T-helper 1 cell treated with Interleukin-12 subunit alpha and Interleukin-12 subunit beta and Interleukin-4 antibody, amounts not matched to agents 30 ng/mL and 1 ng/mL, for 36 hours (primary cell): Measurements from ENCODE around the gene ATP6V1B1. TPM values are rescaled to one million over a fixed set of nuclear protein-coding genes. Genes with fewer than 3 reads are reported as not detected.

Experiments used
- intact Hi-C: fragments of 100-400 bp; cut with micrococcal nuclease; formaldehyde crosslinking; loops from one replicate; pipeline ENCODE4 v1.15.1; 2024
- total RNA-seq: library from RNA; stranded (reverse); gene quantifications from 2 replicates; pipeline ENCODE4 v1.2.3, GENCODE V29; 2022

ATP6V1B1 gene
- total RNA-seq, 1 donor from 2014 or later = not detected

DNA sequence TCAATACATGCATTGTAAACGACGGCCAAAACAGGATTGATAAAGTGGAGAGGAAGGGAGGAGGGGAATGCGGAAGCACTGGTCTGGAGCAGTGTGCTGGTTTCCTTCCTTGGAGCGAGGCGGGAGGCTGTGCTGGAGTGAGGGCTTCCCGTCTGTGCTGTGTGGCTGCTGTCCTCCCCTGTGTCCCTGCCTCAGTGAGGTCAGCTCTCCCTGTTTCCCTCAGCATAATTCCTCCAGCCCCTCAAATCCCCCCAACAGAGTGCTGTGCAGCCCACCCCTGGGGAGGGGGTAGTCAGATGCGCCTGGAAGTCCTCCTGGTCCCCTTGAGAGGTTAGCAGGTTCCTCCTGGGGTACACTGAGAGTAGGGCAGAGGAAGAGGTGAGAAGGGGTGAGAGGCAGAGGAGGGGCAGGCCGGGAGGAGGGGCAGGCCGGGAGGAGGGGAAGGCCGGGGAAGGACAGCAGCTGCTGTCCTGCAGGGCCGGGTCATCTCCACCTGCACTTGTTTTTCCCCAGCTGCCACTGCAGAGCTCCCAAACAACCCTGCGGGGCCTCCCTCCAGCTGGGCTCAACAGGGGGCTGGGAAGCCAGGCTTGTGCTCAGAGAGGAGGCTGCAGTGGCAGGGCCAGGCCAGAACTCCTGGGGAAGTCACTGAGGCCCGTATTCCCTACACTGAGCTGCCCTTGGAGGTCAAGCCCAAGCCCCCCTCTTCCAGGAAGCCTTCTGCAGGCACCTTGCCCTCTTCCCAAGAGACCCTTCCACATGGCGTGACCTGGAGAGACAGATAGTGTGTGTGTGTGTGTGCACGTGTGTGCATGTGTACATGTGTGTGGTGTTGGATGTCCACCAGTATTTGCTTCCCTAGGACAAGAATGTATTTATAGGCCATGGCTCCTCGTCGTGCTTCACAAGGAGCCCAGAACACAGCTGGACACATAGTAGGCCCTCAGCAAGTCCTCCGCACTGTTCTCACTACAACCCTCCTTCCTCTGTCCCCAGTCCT is 13.2 kb upstream of the ATP6V1B1 start:
- intact Hi-C loops = no loop called here

DNA sequence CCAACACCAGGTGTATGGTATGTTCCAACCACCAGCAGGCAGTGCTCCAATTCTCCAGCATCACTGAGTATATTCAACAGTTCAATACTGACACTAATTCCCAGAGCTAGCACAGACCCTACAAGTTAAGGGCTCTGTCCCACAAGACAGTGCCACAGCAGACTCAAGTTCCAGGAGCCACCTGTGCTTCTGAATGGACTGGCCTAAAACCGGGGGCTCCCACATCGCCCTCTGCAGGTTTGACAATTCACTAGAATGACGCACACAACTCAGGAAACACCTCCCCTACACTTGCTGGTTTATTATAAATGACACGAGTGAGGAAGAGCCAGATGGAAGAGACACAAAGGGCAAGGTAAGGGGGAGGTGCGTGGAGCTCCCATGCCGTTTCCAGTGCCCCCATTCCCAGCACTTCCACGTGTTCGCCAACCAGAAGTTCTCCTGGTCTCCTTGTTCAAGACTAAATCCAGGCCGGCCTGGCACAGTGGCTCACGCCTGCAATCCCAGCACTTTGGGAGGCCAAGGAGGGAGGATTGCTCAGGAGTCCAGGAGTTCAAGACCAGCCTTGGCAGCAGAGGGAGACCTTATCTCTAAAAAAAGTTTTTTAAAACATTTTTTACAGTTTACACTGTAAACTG is 12.2 kb upstream of the ATP6V1B1 start:
- intact Hi-C loops = no loop called here

DNA sequence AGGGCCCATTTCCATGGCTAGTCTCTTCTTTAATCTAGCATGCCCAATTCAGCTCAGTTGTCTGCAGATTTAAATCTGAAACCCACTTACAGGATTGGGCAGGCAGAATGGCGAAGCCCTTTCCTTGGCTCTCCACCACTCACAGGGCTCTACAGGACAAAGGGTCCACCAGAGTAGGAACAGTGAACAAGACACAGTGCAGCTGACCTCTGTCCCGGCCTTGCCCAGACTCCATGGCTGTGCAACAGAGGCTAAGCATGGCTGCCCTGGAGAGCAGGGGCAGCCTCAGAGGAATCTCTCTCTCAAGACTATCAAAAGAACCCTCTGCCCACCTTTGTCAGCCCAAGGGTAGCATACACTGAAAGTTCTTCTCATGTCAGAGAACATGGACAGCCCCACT is 9.7 kb upstream of the ATP6V1B1 start:
- intact Hi-C loops = no loop called here

DNA sequence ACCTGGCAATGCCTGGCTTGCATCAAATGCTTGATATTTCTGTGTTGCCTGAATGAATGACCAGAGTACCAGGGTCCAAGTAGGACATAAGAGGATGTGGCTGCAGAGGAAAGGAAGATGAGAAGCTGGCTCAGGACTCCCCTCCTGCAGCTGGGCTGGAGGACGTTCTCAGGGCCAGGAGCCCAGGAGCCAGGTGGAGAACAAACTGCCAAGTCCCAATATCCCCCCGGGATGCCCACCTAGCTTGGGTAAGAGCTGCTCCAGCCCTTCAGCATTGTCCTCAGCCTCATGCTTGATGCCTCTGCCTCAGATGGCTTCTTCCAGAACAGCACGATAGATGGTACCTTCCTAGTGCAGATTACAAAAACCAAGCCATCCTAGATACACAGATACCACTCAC is 8.6 kb upstream of the ATP6V1B1 start:
- intact Hi-C loops = no loop called here

DNA sequence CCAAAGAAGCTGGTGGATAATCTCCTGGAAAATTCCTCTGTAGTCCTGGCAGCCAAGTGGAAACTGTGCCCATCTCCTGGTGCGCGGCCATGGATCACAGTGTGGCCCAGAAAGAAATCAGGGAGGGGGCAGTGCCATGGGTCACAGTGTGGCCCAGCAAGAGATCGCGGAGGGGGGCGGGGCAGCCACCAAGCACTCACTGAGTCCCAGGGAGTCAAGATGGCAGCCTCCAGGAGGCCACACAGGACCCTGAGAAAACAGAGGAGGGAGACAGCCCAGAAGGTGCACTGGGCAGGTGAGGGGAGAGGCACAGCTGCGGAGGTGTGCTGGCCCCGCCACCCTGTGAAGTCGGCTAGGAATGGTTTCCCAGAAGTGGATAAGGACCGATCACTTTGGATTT is 8.1 kb upstream of the ATP6V1B1 start:
- intact Hi-C loops = no loop called here

DNA sequence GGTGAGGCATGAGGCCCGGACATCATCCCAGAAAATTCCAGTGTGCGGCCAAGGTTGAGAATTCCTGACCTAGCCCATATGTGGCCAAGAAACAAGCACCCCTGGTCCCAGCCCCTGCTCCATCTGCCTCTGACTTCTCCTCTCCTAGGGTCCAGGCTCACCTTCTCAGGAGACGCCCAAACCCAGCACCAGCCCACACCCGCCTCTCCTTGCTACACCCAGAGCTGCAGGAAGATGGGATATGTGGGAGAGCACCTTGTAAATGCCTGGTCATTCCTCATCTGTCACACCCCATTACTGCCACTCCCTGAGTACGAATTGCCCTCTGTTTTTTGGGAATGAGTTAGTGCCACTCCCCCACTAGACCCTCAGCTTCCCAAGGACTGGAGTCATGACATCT is 7.3 kb upstream of the ATP6V1B1 start:
- intact Hi-C loops = no loop called here

DNA sequence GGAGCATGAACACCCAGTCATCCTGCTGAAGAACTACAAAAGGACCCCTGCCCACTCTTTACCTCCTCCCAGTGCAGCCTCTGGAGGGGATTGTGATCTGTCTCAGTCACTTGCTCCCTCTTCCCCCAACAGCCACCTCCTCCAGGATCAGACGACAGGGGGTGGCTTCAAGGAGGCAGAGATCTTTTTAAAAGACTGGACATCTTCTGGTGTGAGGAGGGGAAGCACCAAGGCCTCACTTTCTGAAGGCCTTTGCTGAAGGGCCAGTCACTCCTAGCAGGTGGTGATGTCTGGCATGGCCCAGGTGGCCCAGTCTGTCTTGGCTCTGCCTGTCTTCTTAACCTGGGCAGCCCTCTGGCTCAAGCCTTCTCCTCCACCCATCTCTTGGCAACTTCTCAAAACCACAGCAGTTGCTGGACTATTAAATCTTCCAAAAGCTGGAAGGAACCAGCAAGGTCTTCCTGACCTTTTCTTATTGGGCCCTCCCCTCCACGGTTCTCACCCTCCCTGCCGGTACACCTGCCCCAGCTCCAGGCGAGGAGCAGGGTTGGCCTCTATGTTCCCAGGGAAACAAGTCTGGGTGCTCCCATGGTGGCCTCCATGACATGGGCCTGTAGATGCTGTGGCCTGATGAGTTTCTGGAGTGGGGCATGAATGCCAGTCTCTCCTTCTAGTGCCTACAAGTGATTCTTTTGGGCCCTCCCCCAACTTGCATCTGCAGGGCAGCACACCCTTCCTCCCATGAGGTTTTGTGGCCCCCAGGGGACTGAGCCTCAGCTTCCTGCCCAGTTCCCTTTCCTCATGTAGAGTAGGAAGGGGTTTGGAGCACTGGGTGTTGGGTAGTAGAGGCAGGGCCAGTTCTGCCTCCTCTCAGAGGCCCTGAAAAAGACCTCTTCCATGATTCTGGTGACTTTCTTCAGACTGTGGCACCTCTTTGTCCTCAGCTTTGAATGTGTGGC is 5.0 kb upstream of the ATP6V1B1 start:
- intact Hi-C loops = no loop called here

DNA sequence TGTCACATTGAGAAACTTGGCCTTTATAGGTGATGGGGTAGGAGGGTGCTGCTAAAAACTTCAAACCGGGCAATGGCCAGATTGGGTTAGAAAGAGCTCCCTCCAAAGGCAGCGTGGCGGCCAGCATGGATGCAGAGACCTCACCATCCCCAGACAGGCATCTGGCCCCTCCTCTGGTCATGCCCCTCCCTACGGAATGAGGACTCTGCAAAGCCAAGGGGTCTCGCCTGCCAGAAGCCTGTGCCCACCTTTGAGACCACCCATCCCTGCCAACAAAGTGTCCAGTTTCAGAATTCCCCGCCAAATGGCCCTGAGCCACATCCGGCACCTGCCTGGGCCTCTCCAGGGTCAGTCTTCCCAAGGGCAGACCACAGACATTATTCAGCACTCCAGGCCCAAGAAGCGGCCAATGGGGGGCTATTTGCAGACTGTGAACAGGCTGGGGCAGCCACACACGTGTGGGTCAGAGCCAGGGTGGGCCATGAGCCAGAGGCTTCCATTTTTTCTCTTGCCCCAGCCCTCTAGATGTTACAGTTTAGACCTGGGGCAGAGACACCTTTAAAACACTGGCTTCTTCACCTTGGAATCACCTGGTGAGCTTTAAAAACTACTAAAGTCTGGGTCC is 4.2 kb upstream of the ATP6V1B1 start:
- intact Hi-C loops = no loop called here

DNA sequence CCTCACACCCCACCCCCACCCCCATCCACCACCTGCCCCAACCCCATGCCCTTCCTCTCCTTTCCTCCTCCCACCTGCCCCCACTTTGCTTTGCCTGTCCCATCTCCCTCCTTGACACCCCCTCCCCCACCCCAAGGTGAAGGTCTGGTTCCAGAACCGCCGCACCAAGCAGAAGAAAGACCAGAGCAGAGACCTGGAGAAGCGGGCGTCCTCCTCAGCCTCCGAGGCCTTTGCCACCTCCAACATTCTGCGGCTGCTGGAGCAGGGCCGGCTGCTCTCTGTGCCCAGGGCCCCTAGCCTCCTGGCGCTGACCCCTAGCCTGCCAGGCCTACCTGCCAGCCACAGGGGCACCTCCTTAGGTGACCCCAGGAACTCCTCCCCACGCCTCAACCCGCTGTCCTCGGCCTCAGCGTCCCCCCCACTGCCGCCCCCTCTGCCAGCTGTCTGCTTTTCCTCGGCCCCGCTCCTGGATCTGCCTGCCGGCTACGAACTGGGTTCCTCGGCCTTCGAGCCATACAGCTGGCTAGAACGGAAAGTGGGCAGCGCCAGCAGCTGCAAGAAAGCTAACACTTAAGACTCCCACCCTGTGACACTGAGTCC is 3.0 kb upstream of the ATP6V1B1 start:
- intact Hi-C loops = no loop called here

DNA sequence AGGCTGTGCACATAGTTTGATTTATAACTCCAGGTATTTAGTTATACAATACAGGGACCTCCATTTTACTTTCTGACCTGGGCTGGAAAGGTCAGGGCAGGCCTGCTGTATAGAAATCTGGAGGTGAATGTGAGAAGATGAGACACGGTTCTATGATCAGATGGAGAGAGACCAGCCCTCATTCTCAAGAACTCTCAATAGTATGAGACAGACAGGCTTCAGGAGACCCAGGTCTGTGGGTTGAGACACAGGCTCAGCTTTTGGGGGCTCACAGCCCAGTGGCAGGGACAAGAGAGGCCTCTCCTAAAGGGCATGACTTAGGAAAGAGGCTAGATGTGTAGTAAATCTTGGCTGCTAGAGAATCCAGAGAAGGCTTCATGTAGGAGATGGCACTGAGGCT is 719 bp upstream of the ATP6V1B1 start:
- intact Hi-C loops = no loop called here

DNA sequence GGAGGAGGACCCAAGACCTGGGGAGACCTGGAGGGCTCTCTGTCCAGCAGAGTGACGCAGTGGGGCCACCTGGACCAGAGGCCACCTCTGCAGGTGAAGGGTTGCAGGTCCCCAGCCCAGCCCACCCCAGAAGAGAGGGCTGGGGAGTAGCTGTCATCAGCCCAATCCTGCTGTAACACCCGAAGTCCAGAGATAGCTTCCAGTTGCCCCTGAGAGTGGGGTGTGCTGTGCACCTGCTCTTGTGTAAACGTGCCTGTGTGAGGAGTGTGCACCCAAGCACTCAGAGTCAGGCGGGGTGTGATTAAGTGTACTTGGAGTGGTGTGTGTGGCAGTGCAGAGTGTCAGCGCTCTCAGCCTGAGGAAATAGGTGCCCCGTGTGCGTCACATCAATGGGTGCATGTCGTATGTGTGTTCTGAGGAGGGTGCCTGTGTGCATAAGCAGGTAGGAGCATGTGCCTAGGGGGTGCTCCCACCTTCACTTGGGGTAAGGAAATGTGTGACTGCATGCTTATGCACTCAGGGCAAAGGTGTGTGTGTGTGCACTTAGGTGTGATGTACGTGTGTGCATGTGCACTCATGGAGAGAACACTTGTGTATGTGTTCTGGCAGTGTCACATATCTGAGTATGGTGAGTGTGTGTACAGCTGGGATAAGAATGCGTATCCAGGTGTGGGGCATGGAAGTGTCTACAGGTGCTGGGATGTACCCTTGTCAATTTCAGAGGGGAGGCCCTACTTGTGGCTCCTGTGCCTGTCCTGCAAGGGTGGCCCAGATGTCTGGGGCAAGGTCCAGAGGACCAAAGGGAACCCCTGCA is 672 bp downstream of the ATP6V1B1 start:
- intact Hi-C loops = no loop called here

DNA sequence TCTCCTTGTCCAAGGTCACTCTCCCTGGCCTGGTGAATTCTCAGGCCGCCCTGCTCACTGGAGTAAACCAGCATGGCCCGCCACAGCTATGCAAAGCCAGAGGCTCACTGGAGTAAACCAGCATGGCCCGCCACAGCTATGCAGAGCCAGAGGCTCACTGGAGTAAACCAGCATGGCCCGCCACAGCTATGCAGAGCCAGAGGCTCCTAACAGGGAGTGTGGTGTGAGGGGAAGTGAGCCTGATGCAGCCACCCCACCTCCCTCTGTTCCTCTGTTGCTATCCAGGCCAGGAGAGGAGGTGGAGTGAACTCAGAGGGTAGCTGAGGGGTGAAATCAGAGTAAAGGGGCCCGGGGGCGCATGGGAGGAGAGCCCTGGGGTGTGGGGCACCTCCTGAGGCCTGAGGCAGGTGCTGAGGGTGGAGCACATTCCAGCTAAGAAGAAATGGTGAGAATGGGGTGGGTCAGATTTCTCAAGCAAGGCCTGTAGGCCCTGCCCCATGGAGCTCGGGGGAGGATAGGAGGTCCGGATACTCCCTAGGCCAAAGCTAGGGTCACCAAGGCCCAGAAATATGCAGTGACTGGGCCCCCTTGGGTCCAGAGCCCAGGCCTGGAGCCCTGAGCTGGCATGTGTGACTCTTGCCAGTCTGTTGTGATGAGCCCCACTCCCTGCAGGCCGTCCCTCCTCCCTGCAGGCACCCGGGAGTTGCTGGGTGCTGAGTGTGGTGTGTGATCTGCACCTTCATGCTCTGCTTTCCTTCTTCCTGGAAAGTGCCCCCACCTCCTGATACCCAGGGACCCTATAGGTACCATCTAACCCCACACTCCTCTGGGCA is 1.5 kb downstream of the ATP6V1B1 start:
- intact Hi-C loops = no loop called here

DNA sequence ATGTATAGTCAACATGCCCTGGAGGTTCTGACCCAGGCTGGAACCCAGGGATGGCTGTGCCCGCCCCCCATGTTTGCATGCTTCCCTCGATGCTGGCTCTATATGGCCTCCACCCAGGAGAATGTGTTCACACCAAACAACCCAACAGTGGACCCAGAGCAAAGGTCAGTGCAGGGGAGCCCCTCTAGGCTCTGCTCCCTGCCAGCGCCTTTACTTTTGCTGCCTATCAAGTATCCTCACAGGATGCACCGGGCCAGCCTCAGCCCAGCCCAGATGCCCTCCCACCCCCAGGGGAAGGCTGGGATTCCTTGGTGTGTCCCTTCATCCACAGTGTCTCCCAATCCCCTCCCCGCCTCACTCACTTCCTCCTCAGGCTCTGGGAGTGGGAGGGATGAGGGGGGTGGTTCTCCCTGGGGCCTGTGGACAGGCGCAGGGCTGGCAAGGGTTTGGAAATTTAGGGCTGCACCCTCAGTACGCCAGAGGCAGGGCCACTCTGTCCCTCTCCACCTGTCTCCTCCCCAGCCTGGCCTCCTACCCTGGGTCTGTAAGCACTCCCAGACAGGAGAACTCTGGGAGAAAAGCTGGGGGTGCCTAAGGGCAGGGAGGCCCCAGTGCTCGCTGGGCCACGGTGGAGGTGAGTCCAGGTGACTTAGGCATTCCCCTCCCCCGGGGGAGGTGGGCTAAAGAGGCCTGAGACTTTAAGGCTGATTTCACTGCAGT is 2.3 kb downstream of the ATP6V1B1 start:
- intact Hi-C loops = no loop called here

DNA sequence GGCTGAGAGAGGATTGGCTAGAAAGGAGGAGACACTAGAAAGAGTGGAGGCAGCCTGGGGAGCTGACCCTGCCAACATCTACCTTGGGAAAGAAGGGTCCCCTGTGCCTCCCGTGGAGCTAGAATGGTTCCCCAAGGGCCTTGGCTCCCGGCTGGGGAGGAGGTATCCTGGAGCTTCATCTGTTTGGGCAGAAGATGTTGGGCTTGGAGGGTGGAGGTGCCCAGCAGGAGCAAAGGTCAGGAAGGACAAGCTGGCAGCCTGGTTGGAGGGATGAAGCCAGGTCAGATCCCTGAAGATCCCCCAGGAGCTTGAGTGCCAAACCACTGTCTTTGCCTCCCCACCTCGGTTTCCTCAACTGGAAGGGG is 2.9 kb downstream of the ATP6V1B1 start:
- intact Hi-C loops = no loop called here

DNA sequence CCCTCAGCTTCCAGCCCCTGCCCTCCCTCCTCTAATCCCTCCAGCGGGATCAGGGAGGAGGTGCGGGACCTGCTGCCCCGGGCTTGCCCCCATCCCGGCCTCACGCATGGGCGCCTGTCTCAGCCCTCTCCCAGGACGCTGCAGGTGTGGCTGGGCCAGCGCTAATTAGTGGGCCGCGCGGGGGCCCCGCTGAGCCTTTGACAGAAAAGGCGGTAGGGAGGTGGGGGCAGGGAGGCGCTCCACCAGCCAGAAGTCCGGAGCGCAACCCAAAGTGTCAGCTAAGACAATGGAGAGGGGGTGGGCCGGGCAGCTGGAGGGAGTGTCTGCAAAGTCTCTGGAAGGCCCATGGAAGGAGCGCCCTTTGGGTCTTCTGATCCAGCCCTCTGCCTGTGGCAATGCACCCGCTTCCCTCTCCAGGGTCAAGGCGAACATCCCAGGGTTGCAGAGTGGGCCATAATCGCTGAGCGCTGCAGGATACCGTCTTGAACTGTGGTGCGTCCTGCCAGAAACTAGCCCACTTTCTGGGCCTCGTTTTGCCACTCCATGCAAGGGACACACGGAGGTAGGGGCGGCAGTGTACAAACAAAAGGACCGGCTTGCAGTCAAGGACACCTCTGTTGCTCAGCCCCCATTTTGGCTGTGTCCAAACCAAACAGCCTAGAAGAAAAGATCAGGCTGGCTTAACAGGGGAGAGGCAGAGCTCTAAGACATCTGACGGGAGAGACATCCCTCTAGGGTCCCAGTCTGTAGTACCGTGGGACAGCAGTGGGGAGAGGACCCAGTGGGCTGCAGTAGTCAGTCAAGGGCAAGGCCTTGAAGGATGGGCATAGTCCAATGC is 3.5 kb downstream of the ATP6V1B1 start:
- intact Hi-C loops = no loop called here

DNA sequence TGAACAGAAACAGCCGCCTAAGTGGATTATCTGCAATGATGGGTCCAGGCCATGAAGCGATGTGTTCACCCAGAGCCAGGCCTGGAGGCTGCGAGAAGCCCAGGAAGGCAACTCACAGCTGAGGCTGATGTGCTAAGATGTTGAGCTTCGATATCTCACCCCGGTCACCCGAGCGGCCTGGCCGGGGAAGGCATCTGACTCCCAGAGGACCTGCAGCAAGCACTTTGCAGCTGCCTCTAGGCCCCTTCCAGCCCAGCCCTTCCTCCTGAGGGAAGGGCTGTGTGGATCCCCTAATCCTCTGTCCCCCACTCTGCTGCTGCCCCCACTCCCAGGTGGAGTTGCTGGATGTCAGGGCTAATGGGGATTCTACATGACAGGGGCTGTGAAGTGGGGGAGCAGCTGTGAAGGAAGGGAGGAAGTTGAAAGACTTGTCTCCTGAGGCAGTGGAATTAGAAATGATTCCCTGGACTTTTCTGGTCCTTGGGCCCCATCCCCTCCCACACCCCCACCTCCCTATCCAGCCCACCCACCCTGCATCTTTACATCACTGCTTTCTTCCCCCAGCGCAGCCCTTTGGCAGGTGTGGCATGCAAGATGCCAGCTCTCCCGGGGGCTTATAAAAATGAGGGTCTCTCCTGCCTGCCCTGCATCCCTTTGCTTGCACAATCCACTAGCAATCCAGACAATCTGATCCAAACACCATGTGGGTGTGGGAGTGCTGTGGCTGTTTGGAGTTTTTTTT is 4.3 kb downstream of the ATP6V1B1 start:
- intact Hi-C loops = no loop called here

DNA sequence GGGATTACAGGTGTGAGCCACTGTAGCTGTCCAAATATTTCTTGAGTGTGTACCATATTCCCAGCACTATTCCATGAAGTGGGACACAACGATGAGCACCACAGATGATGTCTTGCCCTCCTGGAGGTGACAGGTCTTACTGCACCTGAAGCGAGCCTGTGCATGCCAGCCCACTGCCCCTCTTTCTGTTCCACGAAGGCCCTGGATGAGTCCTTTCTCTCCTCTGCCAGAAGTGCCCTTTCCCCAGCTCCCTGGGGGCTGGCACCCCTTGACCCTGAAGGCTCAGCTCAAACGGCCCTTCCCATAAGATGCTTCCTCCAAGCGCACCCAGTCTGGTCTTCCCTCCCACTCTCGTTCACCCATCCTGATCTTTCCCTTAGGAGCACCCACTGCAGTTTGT is 5.5 kb downstream of the ATP6V1B1 start:
- intact Hi-C loops = no loop called here
